CD4-positive, alpha-beta T cell treated with Interleukin-1 beta for 1 hour (primary cell): ENCODE results near the gene OLFM1.

Experiments used
- DNase-seq, 2 donors: peaks; one replicate each; pipeline ENCODE4 v3.0.0-alpha.2; 2020 to 2022

Gene OLFM1

GRCh38 chr9:135091545-135091944 is 4.1 kb downstream of the OLFM1 start:
- DNase-seq, result no peak

GRCh38 chr9:135093111-135093510 is 5.6 kb downstream of the OLFM1 start:
- no peak for DNase-seq

GRCh38 chr9:135093911-135094584 is 6.6 kb downstream of the OLFM1 start:
- DNase-seq, result no peak

GRCh38 chr9:135095470-135096407 is 8.3 kb downstream of the OLFM1 start:
- no peak for DNase-seq

- no peak for DNase-seq
Observed at GRCh38 chr9:135096408-135096895, 9.0 kb downstream of the OLFM1 start.

- no peak for DNase-seq
Observed at GRCh38 chr9:135098400-135099105, 11.1 kb downstream of the OLFM1 start.

- DNase-seq, result no peak
Observed at GRCh38 chr9:135099574-135099973, 12.1 kb downstream of the OLFM1 start.

- DNase-seq, result no peak
Observed at GRCh38 chr9:135100241-135100681, 12.8 kb downstream of the OLFM1 start.

GRCh38 chr9:135100725-135101410 is 13.4 kb downstream of the OLFM1 start:
- DNase-seq, result no peak

- no peak for DNase-seq
Observed at GRCh38 chr9:135101486-135101885, 14.0 kb downstream of the OLFM1 start.

GRCh38 chr9:135101926-135102325 is 14.5 kb downstream of the OLFM1 start:
- no peak for DNase-seq

GRCh38 chr9:135102331-135102730 is 14.9 kb downstream of the OLFM1 start:
- no peak for DNase-seq

- DNase-seq, result no peak
Observed at GRCh38 chr9:135103001-135103446, 15.6 kb downstream of the OLFM1 start.

GRCh38 chr9:135103931-135104639 is 16.6 kb downstream of the OLFM1 start:
- no peak for DNase-seq

GRCh38 chr9:135104761-135105160 is 17.3 kb downstream of the OLFM1 start:
- DNase-seq, result no peak

GRCh38 chr9:135105211-135105745 is 17.8 kb downstream of the OLFM1 start:
- no peak for DNase-seq

GRCh38 chr9:135105938-135106491 is 18.5 kb downstream of the OLFM1 start:
- no peak for DNase-seq

GRCh38 chr9:135106551-135107270 is 19.2 kb downstream of the OLFM1 start:
- no peak for DNase-seq

GRCh38 chr9:135107581-135108235 is 20.2 kb downstream of the OLFM1 start:
- DNase-seq, result no peak
